Chondrocyte (in vitro differentiated cells): ENCODE measurements around the gene ZMYM2. TPM values are rescaled to one million over a fixed set of nuclear protein-coding genes. Genes with fewer than 3 reads are reported as not detected.

Source experiments
- DNase-seq: peaks from one replicate; pipeline ENCODE4 v3.0.0; 2021; ENCODE audit warnings: mixed read lengths, low spot score
- H3K27ac Mint-ChIP-seq: one replicate; pipeline ENCODE4 v1.8.0; 2021; ENCODE audit warnings: mild to moderate bottlenecking, moderate library complexity, mixed read lengths; ENCODE audit not compliant: unreplicated experiment
- H3K27me3 Mint-ChIP-seq: 2 replicates; pipeline ENCODE4 v1.8.0; 2021; ENCODE audit warnings: low read depth, mixed read lengths
- H3K36me3 Mint-ChIP-seq: 2 replicates; pipeline ENCODE4 v1.8.0; 2021; ENCODE audit warnings: low read depth, mixed read lengths
- H3K4me1 Mint-ChIP-seq: 2 replicates; pipeline ENCODE4 v1.8.0; 2021; ENCODE audit warnings: low read depth, mild to moderate bottlenecking, mixed read lengths
- H3K4me3 Mint-ChIP-seq: one replicate; pipeline ENCODE4 v1.8.0; 2021; ENCODE audit warnings: mild to moderate bottlenecking, moderate library complexity, mixed read lengths; ENCODE audit not compliant: unreplicated experiment
- H3K9me3 Mint-ChIP-seq: 2 replicates; pipeline ENCODE4 v1.8.0; 2021; ENCODE audit warnings: low read depth, mixed read lengths
- total RNA-seq: library from RNA; stranded (reverse); gene quantifications from 3 replicates; pipeline ENCODE4 v1.2.1, GENCODE V29; 2021
- TF ChIP-seq, protein P1 (sequence below): fragments of 200-600 bp; sonication (generic); IDR thresholded peaks from 2 replicates; pipeline ENCODE4 v1.5.0; 2021; ENCODE audit warnings: antibody characterized with exemption, mild to moderate bottlenecking, moderate library complexity

ZMYM2 gene
- total RNA-seq, 1 donor from 2014 or later = 87.5 TPM

DNA sequence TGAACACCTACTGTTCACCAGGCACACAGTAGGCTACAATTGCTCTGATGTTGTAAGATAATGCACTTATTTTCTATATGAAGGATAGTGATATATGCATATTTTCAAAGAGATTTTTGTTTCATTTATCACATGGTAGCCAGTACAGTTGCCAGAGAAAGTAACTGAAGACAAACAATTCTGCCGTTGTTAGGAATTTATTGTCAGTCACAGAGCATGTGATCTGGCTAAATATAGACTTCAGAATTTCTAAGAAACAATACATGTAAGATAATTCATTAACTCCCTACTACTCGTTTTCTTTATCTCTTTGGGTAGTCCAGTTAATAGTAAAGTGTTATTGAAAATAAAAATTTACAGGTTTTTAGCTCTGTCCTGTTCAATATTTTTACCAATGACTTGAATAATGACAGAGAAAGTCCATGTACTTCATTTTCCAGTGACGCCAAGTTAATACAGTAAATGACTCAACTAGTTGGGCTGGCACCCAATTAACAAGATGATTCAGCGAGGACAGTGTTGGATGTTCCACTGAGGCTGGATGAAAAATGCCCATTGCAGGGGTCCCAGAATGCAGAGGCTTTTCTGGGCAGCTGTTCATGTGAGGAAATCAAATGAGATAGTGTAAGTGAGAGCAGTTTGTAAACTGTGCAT is 166.7 kb downstream of the ZMYM2 start:
- DNase-seq = no peak
- H3K9me3 Mint-ChIP-seq = no peaks in the 10 kb centered on the region
- H3K27me3 Mint-ChIP-seq = peaks cover 2% of the 10 kb centered on the region
- no peak overlapping the region for H3K4me3 Mint-ChIP-seq
- peak overlapping the region; percentile 54 for H3K27ac Mint-ChIP-seq
- H3K4me1 Mint-ChIP-seq = peaks cover 12% of the 10 kb centered on the region
- TF ChIP-seq, protein P1, sequence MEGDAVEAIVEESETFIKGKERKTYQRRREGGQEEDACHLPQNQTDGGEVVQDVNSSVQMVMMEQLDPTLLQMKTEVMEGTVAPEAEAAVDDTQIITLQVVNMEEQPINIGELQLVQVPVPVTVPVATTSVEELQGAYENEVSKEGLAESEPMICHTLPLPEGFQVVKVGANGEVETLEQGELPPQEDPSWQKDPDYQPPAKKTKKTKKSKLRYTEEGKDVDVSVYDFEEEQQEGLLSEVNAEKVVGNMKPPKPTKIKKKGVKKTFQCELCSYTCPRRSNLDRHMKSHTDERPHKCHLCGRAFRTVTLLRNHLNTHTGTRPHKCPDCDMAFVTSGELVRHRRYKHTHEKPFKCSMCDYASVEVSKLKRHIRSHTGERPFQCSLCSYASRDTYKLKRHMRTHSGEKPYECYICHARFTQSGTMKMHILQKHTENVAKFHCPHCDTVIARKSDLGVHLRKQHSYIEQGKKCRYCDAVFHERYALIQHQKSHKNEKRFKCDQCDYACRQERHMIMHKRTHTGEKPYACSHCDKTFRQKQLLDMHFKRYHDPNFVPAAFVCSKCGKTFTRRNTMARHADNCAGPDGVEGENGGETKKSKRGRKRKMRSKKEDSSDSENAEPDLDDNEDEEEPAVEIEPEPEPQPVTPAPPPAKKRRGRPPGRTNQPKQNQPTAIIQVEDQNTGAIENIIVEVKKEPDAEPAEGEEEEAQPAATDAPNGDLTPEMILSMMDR = no peak
- H3K36me3 Mint-ChIP-seq = no peaks in the 10 kb centered on the region

DNA sequence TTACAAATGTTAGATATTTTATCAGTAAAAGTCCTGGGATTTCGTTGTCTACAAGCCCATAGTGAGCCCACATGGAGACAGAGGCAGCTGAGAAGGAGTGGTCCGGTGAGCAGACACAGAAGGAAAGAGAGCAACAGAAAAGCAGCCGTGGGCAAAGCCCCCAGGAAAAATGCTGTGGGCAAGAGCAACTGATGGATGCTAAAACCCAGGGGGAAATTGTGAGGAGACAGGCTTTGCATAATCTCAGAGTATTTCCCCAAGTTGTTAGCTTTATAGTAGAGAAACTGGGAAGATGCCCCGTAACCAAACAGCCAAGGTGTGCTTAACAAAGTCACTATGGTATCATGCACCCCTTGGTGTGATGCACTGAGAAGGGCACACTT is 167.2 kb downstream of the ZMYM2 start:
- Mint-ChIP-seq H3K27ac (peak overlapping the region; percentile 54), H3K4me1 (peaks cover 12% of the 10 kb centered on the region), H3K4me3 (no peak overlapping the region), H3K27me3 (peaks cover 2% of the 10 kb centered on the region), H3K9me3 (no peaks in the 10 kb centered on the region), H3K36me3 (no peaks in the 10 kb centered on the region)
- no peak for DNase-seq
- TF ChIP-seq, protein P1 = no peak

DNA sequence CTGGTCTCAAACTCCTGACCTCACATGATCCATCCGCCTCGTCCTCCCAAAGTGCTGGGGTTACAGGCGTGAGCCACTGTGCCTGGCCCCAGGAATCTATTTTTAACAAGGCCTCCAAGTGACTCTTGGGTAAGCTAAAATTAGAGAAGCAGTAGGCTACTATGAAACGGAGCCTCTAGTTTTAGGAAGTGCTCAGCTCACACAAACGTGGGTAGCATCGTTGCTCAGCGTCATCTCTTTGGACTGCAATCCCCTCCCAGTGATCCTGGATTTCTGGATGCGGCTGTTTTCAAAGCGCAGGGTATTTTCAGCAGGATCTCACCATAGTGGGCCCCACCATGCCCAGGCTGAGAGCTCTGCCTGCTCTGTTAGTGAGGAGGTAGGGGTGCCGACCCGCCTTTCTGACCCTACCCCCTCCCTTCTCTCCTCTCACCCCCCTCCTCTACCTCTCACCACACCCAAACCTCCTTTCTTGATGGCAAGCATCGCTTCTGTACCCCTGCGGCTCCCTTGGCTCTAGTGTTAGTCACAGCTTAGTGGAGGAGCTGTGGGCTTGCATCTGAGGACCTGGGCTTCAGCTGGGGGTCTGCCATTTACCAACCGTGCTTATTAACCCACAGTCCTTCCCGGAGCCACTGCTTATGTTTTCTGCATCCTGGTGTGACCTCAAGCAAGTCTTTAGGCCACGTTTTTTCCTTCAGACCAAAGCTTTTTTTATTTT is 168.2 kb downstream of the ZMYM2 start:
- no peak overlapping the region for H3K4me3 Mint-ChIP-seq

DNA sequence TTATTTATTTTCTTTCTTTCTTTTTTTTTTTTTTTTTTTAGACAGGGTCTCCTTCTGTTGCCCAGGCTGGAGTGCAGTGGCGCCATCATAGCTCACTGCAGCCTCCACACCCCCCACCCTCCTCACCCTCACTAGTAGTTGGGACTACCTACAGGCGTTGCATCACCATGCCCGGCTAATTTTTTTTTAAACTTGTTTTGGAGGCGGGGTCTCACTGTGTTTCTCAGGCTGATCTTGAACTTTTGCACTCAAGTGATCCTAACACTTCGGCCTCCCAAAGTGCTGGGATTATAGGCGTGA is 168.7 kb downstream of the ZMYM2 start:
- Mint-ChIP-seq H3K4me1 (peaks cover 12% of the 10 kb centered on the region), H3K27me3 (peaks cover 5% of the 10 kb centered on the region), H3K9me3 (no peaks in the 10 kb centered on the region), H3K4me3 (peak overlapping the region; percentile 59), H3K27ac (peak overlapping the region; percentile 46), H3K36me3 (no peaks in the 10 kb centered on the region)
- no peak for DNase-seq
- TF ChIP-seq, protein P1 = no peak

More for the DNA sequence above, 168.2 kb downstream of the ZMYM2 start:
- TF ChIP-seq, protein P1 = no peak
- Mint-ChIP-seq H3K36me3 (no peaks in the 10 kb centered on the region), H3K27me3 (peaks cover 2% of the 10 kb centered on the region), H3K27ac (no peak overlapping the region), H3K4me1 (peaks cover 12% of the 10 kb centered on the region), H3K9me3 (no peaks in the 10 kb centered on the region)
- DNase-seq = no peak

DNA sequence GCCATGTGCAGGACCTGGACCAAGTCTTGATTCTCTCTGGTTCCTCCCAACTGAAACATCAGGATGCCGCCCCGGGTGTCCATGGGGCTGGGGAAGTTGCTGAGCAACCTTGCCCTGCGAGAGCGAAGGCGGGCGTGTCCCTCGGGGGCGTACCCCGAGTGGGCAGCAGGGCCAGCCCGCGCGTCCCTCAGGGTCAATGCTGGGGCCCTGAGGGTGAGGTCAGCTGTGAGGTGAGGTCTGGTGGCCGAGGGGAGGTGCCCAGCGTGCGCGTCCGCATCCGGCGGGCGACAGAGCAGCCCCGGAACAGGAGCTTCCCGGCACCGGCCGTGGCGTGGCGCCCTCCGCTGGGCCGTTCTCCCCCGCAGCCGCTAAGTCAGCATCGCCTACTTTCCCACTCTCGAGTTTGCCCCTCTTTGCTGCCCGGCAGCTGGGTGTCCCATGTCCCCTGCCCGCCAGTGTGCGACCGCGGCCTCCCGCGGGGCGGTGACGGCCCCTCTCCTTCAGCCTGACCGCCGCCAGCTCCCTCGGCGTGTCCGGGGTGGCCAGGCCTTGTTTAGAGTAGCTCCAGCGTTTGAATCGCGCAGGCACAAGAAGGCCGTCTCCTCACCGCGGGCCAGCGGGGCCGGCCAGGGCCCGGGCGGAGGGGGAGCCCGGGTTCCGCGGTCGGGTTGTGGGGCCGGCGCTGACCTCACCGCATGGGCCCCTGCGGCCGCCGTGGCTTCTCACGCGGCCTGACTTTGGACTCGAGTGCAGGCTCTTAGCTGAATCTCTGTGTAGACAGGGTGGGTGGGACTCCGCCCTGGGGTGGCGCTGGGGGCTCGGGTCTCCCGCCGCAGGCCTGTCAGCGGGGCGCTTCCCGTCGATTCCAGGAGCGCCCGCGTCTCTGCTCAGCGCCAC is 169.3 kb downstream of the ZMYM2 start:
- Mint-ChIP-seq H3K4me1 (peaks cover 12% of the 10 kb centered on the region), H3K27ac (peak overlapping the region; percentile 46), H3K36me3 (no peaks in the 10 kb centered on the region), H3K9me3 (no peaks in the 10 kb centered on the region), H3K4me3 (peak overlapping the region; percentile 59), H3K27me3 (peaks cover 7% of the 10 kb centered on the region)
- TF ChIP-seq, protein P1 = peak; percentile 79
- DNase-seq = no peak
